HG03342 (cell line): ENCODE data around the gene ATAD1.

ENCODE experiments used
- ATAC-seq: cut with Tn5 transposase; IDR thresholded peaks from one replicate; pipeline ENCODE4 v1.9.1; 2021; ENCODE audit warnings: mild to moderate bottlenecking, moderate library complexity; ENCODE audit not compliant: unreplicated experiment

The ATAD1 gene

GRCh38 chr10:87722716-87723115 is 95.3 kb downstream of the ATAD1 start:
- ATAC-seq, result no peak

GRCh38 chr10:87721781-87722180 is 96.2 kb downstream of the ATAD1 start:
- ATAC-seq, result no peak

- no peak for ATAC-seq
These were observed 97.4 kb downstream of the ATAD1 start for GRCh38 chr10:87720665-87721064.

GRCh38 chr10:87716348-87716670 is 101.7 kb downstream of the ATAD1 start:
- ATAC-seq, result no peak

GRCh38 chr10:87715552-87716347 is 102.3 kb downstream of the ATAD1 start:
- ATAC-seq, result no peak

GRCh38 chr10:87713707-87714106 is 104.3 kb downstream of the ATAD1 start:
- no peak for ATAC-seq

GRCh38 chr10:87712913-87713616 is 105.0 kb downstream of the ATAD1 start:
- no peak for ATAC-seq

GRCh38 chr10:87707254-87707653 is 110.8 kb downstream of the ATAD1 start:
- ATAC-seq, result no peak

- no peak for ATAC-seq
These were observed 111.3 kb downstream of the ATAD1 start for GRCh38 chr10:87706731-87707130.

- no peak for ATAC-seq
These were observed 112.7 kb downstream of the ATAD1 start for GRCh38 chr10:87705339-87705738.

GRCh38 chr10:87703771-87704170 is 114.3 kb downstream of the ATAD1 start:
- no peak for ATAC-seq

GRCh38 chr10:87702973-87703294 is 115.1 kb downstream of the ATAD1 start:
- ATAC-seq, result no peak

- no peak for ATAC-seq
These were observed 115.6 kb downstream of the ATAD1 start for GRCh38 chr10:87702260-87702972.
